ENCODE results near the gene SLC22A3.

SLC22A3 gene

DNA sequence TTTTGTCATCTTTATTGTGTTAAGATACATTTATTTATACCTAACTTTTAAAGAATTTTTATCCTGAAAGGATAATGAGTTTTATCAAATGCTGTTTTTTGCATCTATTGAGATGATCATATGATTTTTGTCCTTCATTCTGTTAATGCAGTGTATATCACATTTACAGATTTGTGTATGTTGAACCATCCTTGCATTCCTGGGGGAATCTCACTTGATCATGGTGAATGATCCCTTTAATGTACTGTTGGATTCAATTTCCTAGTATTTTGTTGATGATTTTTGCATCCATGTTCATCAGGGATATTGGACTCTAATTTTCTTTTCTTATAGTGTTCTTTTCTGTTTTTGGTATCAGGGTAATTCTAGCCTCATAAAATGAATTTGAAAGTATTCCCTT lies 38.5 kb upstream of the SLC22A3 start:
- TF ChIP-seq, protein P1, sequence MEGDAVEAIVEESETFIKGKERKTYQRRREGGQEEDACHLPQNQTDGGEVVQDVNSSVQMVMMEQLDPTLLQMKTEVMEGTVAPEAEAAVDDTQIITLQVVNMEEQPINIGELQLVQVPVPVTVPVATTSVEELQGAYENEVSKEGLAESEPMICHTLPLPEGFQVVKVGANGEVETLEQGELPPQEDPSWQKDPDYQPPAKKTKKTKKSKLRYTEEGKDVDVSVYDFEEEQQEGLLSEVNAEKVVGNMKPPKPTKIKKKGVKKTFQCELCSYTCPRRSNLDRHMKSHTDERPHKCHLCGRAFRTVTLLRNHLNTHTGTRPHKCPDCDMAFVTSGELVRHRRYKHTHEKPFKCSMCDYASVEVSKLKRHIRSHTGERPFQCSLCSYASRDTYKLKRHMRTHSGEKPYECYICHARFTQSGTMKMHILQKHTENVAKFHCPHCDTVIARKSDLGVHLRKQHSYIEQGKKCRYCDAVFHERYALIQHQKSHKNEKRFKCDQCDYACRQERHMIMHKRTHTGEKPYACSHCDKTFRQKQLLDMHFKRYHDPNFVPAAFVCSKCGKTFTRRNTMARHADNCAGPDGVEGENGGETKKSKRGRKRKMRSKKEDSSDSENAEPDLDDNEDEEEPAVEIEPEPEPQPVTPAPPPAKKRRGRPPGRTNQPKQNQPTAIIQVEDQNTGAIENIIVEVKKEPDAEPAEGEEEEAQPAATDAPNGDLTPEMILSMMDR (conservative IDR thresholded peaks at IDR 0.05; ENCODE audit: low read depth, low read length): no peak
- no peak for DNase-seq (ENCODE audit: low read depth)
- H3K4me3 ChIP-seq (ENCODE audit: low read length): no peak overlapping the region

DNA sequence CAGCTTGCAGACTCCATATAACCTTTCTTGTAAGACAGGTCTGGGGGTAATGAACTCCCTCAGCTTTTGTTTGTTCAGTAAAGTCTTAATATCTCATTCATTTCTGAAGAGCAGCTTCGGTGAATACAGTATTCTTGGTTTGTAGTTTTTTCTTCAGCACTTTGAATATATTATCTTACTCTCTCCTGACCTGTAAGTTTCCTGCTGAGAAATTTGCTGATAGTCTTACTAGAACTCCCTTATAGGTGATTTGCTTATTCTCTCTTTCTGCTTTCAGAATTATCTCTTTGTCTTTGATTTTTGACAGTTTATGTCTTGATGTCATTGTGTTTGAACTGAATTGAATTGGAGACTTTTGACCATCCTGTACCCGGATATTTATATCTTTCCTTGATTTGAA lies 35.3 kb upstream of the SLC22A3 start:
- H3K4me3 ChIP-seq (ENCODE audit: low read length): no peak overlapping the region
- TF ChIP-seq, protein P1 (conservative IDR thresholded peaks at IDR 0.05; ENCODE audit: low read depth, low read length): no peak
- no peak for DNase-seq (ENCODE audit: low read depth)

DNA sequence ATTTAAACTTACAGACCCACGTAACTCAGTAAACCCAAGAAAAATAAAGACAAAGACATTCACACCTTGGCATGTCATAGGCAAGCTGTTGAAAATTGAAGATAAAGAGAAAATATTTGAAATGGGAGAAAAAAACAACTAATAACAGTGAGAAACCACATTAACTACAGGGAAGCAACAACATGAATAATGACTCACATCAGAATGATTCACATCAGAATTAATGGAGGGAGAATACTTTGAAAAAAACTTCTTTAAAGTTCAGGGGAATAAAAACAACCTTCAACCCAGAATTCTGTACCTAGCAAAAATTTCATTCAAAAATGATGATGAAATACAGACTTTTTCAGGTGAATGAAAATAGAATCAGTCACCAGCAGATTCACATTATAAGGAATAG lies 32.9 kb upstream of the SLC22A3 start:
- TF ChIP-seq, protein P1 (conservative IDR thresholded peaks at IDR 0.05; ENCODE audit: low read depth, low read length): no peak
- H3K4me3 ChIP-seq (ENCODE audit: low read length): no peak overlapping the region
- no peak for DNase-seq (ENCODE audit: low read depth)

DNA sequence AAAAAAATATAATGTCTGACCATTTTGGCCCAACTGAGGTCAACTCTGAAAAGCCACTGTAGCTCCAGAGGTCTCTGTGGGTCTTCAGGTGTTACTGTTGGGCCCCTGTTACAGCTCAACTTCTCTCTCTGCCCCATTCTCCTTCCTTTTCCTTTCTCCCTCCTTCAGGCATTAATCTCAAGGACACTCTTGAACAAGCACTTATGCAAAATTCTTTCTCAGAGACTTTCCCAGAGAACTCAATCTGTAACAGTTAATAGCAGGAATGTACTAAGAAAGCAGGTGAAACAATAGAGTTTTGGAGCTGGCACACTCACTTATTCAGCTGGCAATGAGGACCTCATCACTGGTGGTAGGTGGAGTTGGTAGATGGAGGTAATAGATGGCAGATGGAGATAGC lies 31.9 kb upstream of the SLC22A3 start:
- no peak overlapping the region for H3K4me3 ChIP-seq (ENCODE audit: low read length)
- TF ChIP-seq, protein P1 (conservative IDR thresholded peaks at IDR 0.05; ENCODE audit: low read depth, low read length): no peak
- no peak for DNase-seq (ENCODE audit: low read depth)

DNA sequence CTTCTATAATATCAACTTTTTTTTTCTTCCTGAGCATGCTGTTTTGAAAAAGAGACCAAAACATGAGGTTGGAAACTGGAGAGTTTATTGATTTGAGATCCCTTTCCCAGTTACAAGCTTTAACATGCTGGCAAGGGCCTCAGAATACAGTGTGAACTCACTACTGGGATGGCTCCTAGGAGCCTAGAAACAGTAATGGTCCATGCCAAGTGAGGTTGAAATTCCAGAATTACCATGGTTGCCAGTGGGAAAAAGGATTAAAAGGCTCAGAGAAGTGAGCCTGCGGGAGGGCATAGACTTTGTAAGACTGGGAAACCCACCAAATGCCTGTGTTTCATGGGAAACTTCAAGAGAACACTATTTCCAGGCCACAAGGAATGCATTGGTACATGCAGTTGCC lies 28.9 kb upstream of the SLC22A3 start:
- no peak for DNase-seq (ENCODE audit: low read depth)
- H3K4me3 ChIP-seq (ENCODE audit: low read length): no peak overlapping the region
- TF ChIP-seq, protein P1 (conservative IDR thresholded peaks at IDR 0.05; ENCODE audit: low read depth, low read length): no peak

DNA sequence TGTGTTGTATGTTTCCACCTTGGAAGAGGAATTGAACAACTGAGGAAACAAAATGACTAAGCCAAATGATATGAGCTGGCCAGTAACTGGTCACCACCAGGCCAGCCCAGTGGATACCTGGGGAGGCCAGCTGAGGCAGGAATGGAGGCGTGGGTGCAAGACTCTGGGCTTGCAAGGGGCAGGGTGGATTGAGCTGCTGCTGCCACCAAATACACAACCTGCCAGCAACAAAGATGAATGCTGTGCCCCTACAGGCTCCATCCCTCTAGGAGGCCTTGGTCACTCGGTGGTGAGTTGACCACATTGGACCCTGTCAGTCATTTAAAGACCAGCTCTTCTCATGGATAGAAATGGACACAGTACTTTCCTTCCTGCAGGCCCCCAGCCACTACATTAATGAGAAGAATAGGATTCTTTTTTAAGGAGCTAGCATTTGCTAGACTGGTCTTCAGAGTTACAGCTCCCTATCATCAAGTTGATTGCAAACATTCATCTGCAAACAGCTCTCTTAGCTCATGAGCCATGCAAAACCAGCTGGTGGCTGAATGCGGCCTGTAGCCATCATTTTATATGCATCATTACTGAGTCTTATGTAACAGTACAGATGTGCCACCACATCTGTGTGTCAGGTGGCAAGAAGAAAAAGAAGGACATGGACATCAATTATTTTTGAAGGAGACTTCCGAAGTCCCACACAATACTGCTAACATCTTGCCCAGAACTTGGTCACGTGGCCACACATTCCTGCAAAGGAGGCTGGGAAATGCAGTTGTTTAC lies 26.3 kb upstream of the SLC22A3 start:
- DNase-seq (ENCODE audit: low read depth): no peak
- TF ChIP-seq, protein P1 (conservative IDR thresholded peaks at IDR 0.05; ENCODE audit: low read depth, low read length): no peak
- no peak overlapping the region for H3K4me3 ChIP-seq (ENCODE audit: low read length)

DNA sequence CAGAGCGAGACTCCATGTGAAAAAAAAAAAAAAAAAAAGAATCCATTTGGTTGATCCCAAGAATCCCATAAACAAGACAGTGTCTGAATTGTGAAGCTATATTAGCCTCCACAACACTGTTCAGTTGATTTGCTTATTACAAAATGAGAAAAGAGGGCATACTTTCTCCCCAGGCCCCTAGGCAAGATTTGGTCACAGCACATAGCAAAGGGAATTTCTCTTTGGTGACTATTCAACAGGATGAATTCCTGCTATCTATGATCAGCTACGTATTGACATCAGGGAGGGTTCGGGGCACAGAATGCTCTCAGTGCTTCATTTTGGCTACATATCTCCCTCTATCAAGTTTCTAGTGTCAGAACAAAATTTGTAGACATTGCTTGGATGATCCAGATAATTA lies 20.2 kb upstream of the SLC22A3 start:
- TF ChIP-seq, protein P1 (conservative IDR thresholded peaks at IDR 0.05; ENCODE audit: low read depth, low read length): no peak
- no peak overlapping the region for H3K4me3 ChIP-seq (ENCODE audit: low read length)
- no peak for DNase-seq (ENCODE audit: low read depth)

All from retinal pigment epithelial cell (primary cell).